ENCODE results near the gene TOE1. TPM values are rescaled to one million over a fixed set of nuclear protein-coding genes. Genes with fewer than 3 reads are reported as not detected.
"Not testable (repeated sequence)": the region's sequence is repeated elsewhere in the genome, so short reads cannot be mapped to it uniquely, and the experiment has no call there.

TOE1 gene
- total RNA-seq, 1 donor from 2014 or later = 41.4 TPM

GRCh38 chr1:45351508-45351907 is 11.5 kb downstream of the TOE1 start:
- Mint-ChIP-seq H3K9me3 (no peaks in the 10 kb centered on the region), H3K27ac (no peak overlapping the region), H3K27me3 (ENCODE audit: insufficient read depth) (no peaks in the 10 kb centered on the region), H3K36me3 (ENCODE audit: low read depth) (no peaks in the 10 kb centered on the region), H3K4me1 (ENCODE audit: low read depth) (no peaks in the 10 kb centered on the region), H3K4me3 (no peak overlapping the region)
- no peak for DNase-seq (ENCODE audit: low spot score)
- intact Hi-C loops (cut with micrococcal nuclease) = no loop called here

DNA sequence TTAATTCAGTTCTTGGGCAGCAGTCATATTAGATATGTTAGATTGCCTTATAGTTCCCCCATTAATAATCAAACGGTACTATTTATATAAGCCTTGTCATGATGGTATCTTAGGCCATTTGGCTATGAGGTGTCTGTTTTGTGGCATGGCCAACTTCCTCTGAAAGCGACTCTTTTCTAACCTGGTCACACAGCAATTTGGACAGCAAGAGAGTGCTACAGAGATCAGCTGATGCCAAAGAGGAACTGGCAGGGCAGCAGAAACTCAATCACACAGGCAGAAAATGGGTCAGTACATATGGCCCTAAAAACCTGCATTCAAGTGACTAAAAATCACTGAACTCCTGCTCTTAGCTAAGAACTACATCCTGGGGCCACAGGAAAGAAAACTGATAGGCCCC is 13.7 kb downstream of the TOE1 start:
- DNase-seq (ENCODE audit: low spot score) = no peak
- intact Hi-C loops (cut with micrococcal nuclease) = no loop called here
- Mint-ChIP-seq H3K36me3 (ENCODE audit: low read depth) (no peaks in the 10 kb centered on the region), H3K27ac (no peak overlapping the region), H3K9me3 (no peaks in the 10 kb centered on the region), H3K27me3 (ENCODE audit: insufficient read depth) (peaks cover 2% of the 10 kb centered on the region), H3K4me3 (no peak overlapping the region), H3K4me1 (ENCODE audit: low read depth) (no peaks in the 10 kb centered on the region)

DNA sequence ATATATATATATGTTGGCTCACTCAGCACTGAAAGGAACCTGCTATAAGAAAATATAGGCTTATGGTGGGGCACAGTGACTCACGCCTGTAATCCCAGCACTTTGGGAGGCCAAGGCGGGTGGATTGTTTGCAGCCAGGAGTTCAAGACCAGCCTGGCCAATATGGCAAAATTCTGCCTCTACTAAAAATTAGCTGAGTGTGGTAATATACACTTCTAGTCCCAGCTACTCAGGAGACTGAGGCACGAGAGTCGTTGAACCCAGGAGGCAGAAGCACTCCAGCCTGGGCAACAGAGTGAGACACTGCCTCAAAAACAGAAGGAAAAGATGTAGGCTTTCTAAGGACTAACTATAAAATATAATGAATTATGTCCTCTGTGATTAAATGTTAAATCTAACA is 14.9 kb downstream of the TOE1 start:
- Mint-ChIP-seq H3K4me3 (no peak overlapping the region), H3K4me1 (ENCODE audit: low read depth) (peaks cover 1% of the 10 kb centered on the region), H3K27me3 (ENCODE audit: insufficient read depth) (peaks cover 2% of the 10 kb centered on the region), H3K36me3 (ENCODE audit: low read depth) (no peaks in the 10 kb centered on the region), H3K9me3 (no peaks in the 10 kb centered on the region), H3K27ac (no peak overlapping the region)
- DNase-seq (ENCODE audit: low spot score) = no peak
- intact Hi-C loops (cut with micrococcal nuclease) = no loop called here

- no peak overlapping the region for H3K27ac Mint-ChIP-seq
- no peaks in the 10 kb centered on the region for H3K9me3 Mint-ChIP-seq
- H3K4me3 Mint-ChIP-seq = no peak overlapping the region
- peaks cover 5% of the 10 kb centered on the region for H3K4me1 Mint-ChIP-seq (ENCODE audit: low read depth)
- peaks cover 2% of the 10 kb centered on the region for H3K27me3 Mint-ChIP-seq (ENCODE audit: insufficient read depth)
- no peaks in the 10 kb centered on the region for H3K36me3 Mint-ChIP-seq (ENCODE audit: low read depth)
- intact Hi-C loops (cut with micrococcal nuclease) = no loop called here
- DNase-seq (ENCODE audit: low spot score) = no peak
These were observed 15.7 kb downstream of the TOE1 start for GRCh38 chr1:45355683-45356082.

DNA sequence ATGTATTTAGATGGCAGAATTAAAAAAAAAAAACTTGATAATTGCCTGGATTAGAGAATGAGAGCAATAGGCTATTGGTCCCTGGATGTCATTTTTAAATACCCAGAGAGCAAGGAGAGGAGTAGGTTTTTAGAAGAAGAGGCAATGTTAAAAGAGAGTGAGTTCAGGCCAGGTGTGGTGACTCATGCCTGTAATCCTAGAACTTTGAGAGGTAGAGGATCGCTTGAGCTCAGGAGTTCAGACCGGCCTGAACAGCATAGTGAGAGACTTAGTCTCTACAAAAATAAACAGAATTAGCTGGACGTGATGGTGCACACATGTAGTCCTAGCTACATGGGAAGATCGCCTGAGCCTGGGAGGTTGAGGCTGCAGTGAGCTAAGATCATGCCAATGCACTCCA is 16.2 kb downstream of the TOE1 start:
- Mint-ChIP-seq H3K27ac (no peak overlapping the region), H3K27me3 (ENCODE audit: insufficient read depth) (peaks cover 2% of the 10 kb centered on the region), H3K4me3 (no peak overlapping the region), H3K4me1 (ENCODE audit: low read depth) (peaks cover 5% of the 10 kb centered on the region), H3K9me3 (no peaks in the 10 kb centered on the region), H3K36me3 (ENCODE audit: low read depth) (no peaks in the 10 kb centered on the region)
- intact Hi-C loops (cut with micrococcal nuclease) = no loop called here
- no peak for DNase-seq (ENCODE audit: low spot score)

DNA sequence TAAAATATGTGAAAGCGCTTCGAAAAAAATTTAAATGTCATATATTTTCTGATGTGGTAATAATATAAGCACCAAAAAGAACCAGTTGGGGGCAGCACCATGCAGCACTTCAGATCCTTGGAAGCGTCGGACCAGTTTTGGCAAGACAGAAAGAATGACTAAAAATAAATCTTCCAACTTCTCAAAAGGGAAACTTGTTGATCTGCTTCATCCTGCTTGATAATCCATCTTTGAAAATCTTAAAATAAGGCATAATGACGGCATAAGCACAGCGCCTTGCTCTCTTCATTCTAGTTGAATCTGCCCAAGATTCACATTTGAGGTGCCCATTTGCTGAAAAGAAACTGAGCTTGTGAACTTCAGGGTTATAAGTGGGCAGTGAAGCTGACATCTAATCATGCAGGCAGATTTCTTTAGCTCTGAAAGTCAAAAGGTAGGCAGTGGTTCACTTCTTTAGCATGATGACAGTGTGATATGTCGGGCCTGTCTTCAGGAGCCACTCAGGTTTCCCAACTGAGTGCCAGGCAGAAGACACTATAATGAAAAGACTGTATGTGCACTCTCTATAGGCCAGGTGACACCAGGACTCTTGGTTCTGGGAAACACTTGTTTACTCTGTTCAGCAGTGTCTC is 20.0 kb downstream of the TOE1 start:
- DNase-seq (ENCODE audit: low spot score) = peak; percentile 5
- no peaks in the 10 kb centered on the region for H3K9me3 Mint-ChIP-seq
- no peaks in the 10 kb centered on the region for H3K36me3 Mint-ChIP-seq (ENCODE audit: low read depth)
- no peak overlapping the region for H3K27ac Mint-ChIP-seq
- intact Hi-C loops (cut with micrococcal nuclease) = loop anchor here (1.0 kb wide), 2 partner anchors 133 to 210 kb away; no protein-coding TSS in a partner anchor
- peaks cover 5% of the 10 kb centered on the region for H3K4me1 Mint-ChIP-seq (ENCODE audit: low read depth)
- peaks cover 2% of the 10 kb centered on the region for H3K27me3 Mint-ChIP-seq (ENCODE audit: insufficient read depth)
- H3K4me3 Mint-ChIP-seq = no peak overlapping the region

DNA sequence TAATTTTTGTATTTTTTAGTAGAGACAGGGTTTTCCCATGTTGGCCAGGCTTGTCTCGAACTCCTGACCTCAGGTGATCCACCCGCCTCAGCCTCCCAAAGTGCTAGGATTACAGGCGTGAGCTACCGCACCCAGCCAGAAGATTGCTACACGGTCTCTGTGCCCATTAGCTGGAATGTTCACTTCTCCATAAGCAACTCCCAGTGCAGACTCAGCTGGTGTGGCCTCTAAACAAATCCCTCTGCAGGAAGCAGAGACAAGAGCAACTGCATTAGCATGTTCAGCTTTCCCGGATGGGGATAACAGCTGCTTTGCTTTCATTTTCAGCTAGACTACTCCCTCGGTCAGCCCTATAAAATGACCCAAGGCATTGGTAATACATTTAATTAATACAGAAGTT is 21.0 kb downstream of the TOE1 start:
- H3K9me3 Mint-ChIP-seq; H3K27ac Mint-ChIP-seq; H3K4me3 Mint-ChIP-seq; intact Hi-C loops (cut with micrococcal nuclease); H3K4me1 Mint-ChIP-seq (ENCODE audit: low read depth); H3K27me3 Mint-ChIP-seq (ENCODE audit: insufficient read depth); H3K36me3 Mint-ChIP-seq (ENCODE audit: low read depth); DNase-seq (ENCODE audit: low spot score): not testable (repeated sequence)

- H3K27me3 Mint-ChIP-seq (ENCODE audit: insufficient read depth) = no peaks in the 10 kb centered on the region
- H3K9me3 Mint-ChIP-seq = no peaks in the 10 kb centered on the region
- no peak overlapping the region for H3K4me3 Mint-ChIP-seq
- H3K36me3 Mint-ChIP-seq (ENCODE audit: low read depth) = no peaks in the 10 kb centered on the region
- H3K4me1 Mint-ChIP-seq (ENCODE audit: low read depth) = peaks cover 5% of the 10 kb centered on the region
- intact Hi-C loops (cut with micrococcal nuclease) = no loop called here
- DNase-seq (ENCODE audit: low spot score) = no peak
- no peak overlapping the region for H3K27ac Mint-ChIP-seq
These were observed 24.3 kb downstream of the TOE1 start for GRCh38 chr1:45364294-45364693.

GRCh38 chr1:45365051-45365450 is 25.1 kb downstream of the TOE1 start:
- Mint-ChIP-seq H3K27ac (no peak overlapping the region), H3K4me1 (ENCODE audit: low read depth) (peaks cover 2% of the 10 kb centered on the region), H3K27me3 (ENCODE audit: insufficient read depth) (no peaks in the 10 kb centered on the region), H3K36me3 (ENCODE audit: low read depth) (no peaks in the 10 kb centered on the region), H3K9me3 (no peaks in the 10 kb centered on the region), H3K4me3 (no peak overlapping the region)
- intact Hi-C loops (cut with micrococcal nuclease) = no loop called here
- DNase-seq (ENCODE audit: low spot score) = no peak

DNA sequence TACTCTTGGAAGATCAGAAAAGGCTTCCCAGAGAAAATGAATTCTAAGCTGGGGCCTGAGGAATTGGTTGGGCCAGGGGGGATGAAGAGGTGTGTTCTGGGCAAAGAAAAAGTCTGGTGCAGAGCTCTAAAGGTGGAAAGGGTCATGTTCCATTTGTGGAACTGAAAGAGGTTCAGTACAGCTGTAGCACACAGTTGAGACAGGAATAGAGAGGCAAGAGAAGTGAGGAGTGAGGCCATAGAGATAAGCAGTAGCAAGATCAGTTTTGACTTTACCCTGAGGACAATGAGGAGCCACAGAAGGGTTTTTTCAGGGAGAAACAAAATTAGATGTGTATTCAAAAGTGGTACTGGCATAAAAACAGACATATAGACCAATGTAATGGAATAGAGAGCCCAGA is 30.6 kb downstream of the TOE1 start:
- H3K27me3 Mint-ChIP-seq (ENCODE audit: insufficient read depth) = no peaks in the 10 kb centered on the region
- H3K36me3 Mint-ChIP-seq (ENCODE audit: low read depth) = no peaks in the 10 kb centered on the region
- H3K4me3 Mint-ChIP-seq = no peak overlapping the region
- DNase-seq (ENCODE audit: low spot score) = no peak
- no peaks in the 10 kb centered on the region for H3K9me3 Mint-ChIP-seq
- H3K4me1 Mint-ChIP-seq (ENCODE audit: low read depth) = no peaks in the 10 kb centered on the region
- intact Hi-C loops (cut with micrococcal nuclease) = no loop called here
- no peak overlapping the region for H3K27ac Mint-ChIP-seq

GRCh38 chr1:45373573-45373972 is 33.6 kb downstream of the TOE1 start:
- DNase-seq (ENCODE audit: low spot score) = no peak
- Mint-ChIP-seq H3K4me3 (no peak overlapping the region), H3K27ac (no peak overlapping the region), H3K36me3 (ENCODE audit: low read depth) (no peaks in the 10 kb centered on the region), H3K27me3 (ENCODE audit: insufficient read depth) (no peaks in the 10 kb centered on the region), H3K4me1 (ENCODE audit: low read depth) (no peaks in the 10 kb centered on the region), H3K9me3 (no peaks in the 10 kb centered on the region)
- intact Hi-C loops (cut with micrococcal nuclease) = no loop called here

DNA sequence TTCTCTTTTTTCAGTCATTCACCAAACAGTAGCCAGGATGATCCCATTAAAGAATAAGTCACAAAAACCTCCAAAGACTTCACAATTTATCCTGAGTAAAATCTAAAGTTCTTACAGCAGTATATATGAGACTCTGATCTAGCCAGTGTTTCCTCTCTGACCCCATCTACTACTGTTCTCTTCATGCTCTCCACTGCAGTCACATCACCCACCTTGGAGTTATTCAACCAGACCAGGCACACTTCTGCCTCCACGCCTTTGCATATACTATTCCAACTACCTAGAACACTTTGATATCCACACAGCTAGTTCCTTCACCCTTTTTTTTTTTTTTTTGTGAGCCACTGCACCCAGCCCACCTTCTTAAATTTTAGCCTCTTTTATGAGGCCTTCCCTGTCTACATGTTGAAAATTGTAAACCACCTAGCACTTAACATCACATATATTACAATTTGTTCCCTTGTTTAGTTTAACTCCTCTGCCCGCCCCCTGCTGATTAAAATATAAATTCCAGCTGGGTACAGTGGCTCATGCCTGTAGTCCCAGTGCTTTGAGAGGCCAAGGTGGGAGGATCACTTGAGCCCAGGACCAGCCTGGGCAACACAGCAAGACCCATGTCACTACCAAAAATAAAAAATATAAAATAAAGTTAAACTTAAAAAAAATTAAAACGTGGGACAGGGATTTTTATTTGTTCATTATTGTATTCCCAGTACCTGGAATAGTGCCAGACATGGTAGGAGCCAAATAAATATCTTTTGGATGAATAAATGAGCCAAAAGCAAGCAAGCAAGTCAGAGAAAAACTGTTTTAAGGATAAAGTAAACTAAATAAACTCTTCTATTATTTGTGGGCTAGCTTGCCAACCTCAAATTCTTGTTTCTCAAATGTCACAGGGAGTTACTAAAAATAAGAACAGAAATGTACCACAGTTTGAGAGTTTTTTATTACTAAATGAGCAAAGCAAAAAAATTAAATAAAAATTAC is 35.4 kb downstream of the TOE1 start:
- no peaks in the 10 kb centered on the region for H3K27me3 Mint-ChIP-seq (ENCODE audit: insufficient read depth)
- intact Hi-C loops (cut with micrococcal nuclease) = no loop called here

GRCh38 chr1:45378184-45378583 is 38.2 kb downstream of the TOE1 start:
- Mint-ChIP-seq H3K27me3 (ENCODE audit: insufficient read depth) (no peaks in the 10 kb centered on the region), H3K27ac (no peak overlapping the region), H3K4me1 (ENCODE audit: low read depth) (no peaks in the 10 kb centered on the region), H3K4me3 (no peak overlapping the region), H3K36me3 (ENCODE audit: low read depth) (no peaks in the 10 kb centered on the region), H3K9me3 (no peaks in the 10 kb centered on the region)
- DNase-seq (ENCODE audit: low spot score) = no peak
- intact Hi-C loops (cut with micrococcal nuclease) = no loop called here

More for the DNA sequence above, 35.4 kb downstream of the TOE1 start:
- H3K4me3 Mint-ChIP-seq = no peak overlapping the region
- H3K9me3 Mint-ChIP-seq = no peaks in the 10 kb centered on the region
- no peak for DNase-seq (ENCODE audit: low spot score)
- H3K36me3 Mint-ChIP-seq (ENCODE audit: low read depth) = no peaks in the 10 kb centered on the region
- no peaks in the 10 kb centered on the region for H3K4me1 Mint-ChIP-seq (ENCODE audit: low read depth)
- no peak overlapping the region for H3K27ac Mint-ChIP-seq
